Naive thymus-derived CD4-positive, alpha-beta T cell (primary cell): Measurements from ENCODE around the gene EGFLAM. TPM values are rescaled to one million over a fixed set of nuclear protein-coding genes. Genes with fewer than 3 reads are reported as not detected.
A peak's percentile ranks its signal among the peaks of the same experiment; 100 is the strongest.

Experiments
- ATAC-seq: fragments of 150-1000 bp; cut with Tn5 transposase; 2 replicates; pipeline ENCODE4 v1.10.0; 2021; ENCODE audit warnings: mild to moderate bottlenecking, moderate library complexity
- CTCF ChIA-PET: fragments of 350-600 bp; sonication (Branson Sonifier 250); formaldehyde crosslinking; loops from one replicate; lab custom pipeline; 2021; ENCODE audit warnings: antibody characterized with exemption; lab: Charles Lee
- POLR2A ChIA-PET: fragments of 350-600 bp; sonication (Branson Sonifier 250); formaldehyde crosslinking; loops from one replicate; lab custom pipeline; 2021; ENCODE audit warnings: antibody characterized with exemption, inconsistent platforms; lab: Charles Lee
- DNase-seq, 9 donors: peaks; one replicate each; pipeline versions ENCODE4 v3.0.0 to v3.0.0-alpha.2; 2020 to 2022; ENCODE audit warnings: mixed read lengths in 1 of 9
- H3K27ac ChIP-seq: one replicate; pipeline ENCODE4 v1.7.0; 2013; ENCODE audit warnings: mild to moderate bottlenecking, low read depth, low read length, moderate library complexity
- H3K27me3 ChIP-seq, 2 donors: one replicate each; pipeline ENCODE4 v1.7.0; 2013; ENCODE audit warnings: low read length in 2 of 2, mild to moderate bottlenecking in 2 of 2, moderate library complexity in 2 of 2; ENCODE audit not compliant: control insufficient read depth in 2 of 2, insufficient read depth in 2 of 2
- H3K36me3 ChIP-seq, 3 experiments: 1 replicate in 2 of 3; 2 replicates in 1 of 3; pipeline ENCODE4 v1.7.0; 2013; ENCODE audit warnings: low read length in 3 of 3, mild to moderate bottlenecking in 3 of 3, moderate library complexity in 1 of 3; ENCODE audit not compliant: insufficient read depth in 3 of 3, control insufficient read depth in 2 of 3
- H3K4me1 ChIP-seq, 2 donors: one replicate each; pipeline ENCODE4 v1.7.0; 2013; ENCODE audit warnings: low read length in 2 of 2, mild to moderate bottlenecking in 2 of 2, moderate library complexity in 1 of 2; ENCODE audit not compliant: control insufficient read depth in 2 of 2, insufficient read depth in 2 of 2
- H3K4me3 ChIP-seq: 2 replicates; pipeline ENCODE4 v1.7.0; 2013; ENCODE audit warnings: mild to moderate bottlenecking, low read length
- H3K9me3 ChIP-seq, 3 experiments: 1 replicate in 2 of 3; 2 replicates in 1 of 3; pipeline ENCODE4 v1.7.0; 2013; ENCODE audit warnings: low read length in 3 of 3; ENCODE audit not compliant: control insufficient read depth in 2 of 3
- H3K27ac Mint-ChIP-seq, 9 donors: one replicate each; pipeline ENCODE4 v1.8.0; 2020 to 2022; ENCODE audit warnings: mixed read lengths in 9 of 9, mild to moderate bottlenecking in 8 of 9, moderate library complexity in 5 of 9, inconsistent platforms in 2 of 9
- H3K27me3 Mint-ChIP-seq, 5 donors: one replicate each; pipeline ENCODE4 v1.8.0; 2021 to 2022; ENCODE audit warnings: mixed read lengths in 5 of 5, mild to moderate bottlenecking in 1 of 5
- H3K36me3 Mint-ChIP-seq, 5 donors: one replicate each; pipeline ENCODE4 v1.8.0; 2020 to 2022; ENCODE audit warnings: mixed read lengths in 5 of 5, mild to moderate bottlenecking in 3 of 5, inconsistent platforms in 1 of 5
- H3K4me1 Mint-ChIP-seq, 7 donors: one replicate each; pipeline ENCODE4 v1.8.0; 2020 to 2022; ENCODE audit warnings: mixed read lengths in 7 of 7, mild to moderate bottlenecking in 3 of 7, inconsistent platforms in 1 of 7
- H3K4me3 Mint-ChIP-seq, 10 donors: one replicate each; pipeline ENCODE4 v1.8.0; 2020 to 2022; ENCODE audit warnings: mild to moderate bottlenecking in 10 of 10, mixed read lengths in 10 of 10, moderate library complexity in 6 of 10, inconsistent platforms in 2 of 10
- H3K9me3 Mint-ChIP-seq, 11 donors: one replicate each; pipeline ENCODE4 v1.8.0; 2020 to 2022; ENCODE audit warnings: mixed read lengths in 11 of 11, mild to moderate bottlenecking in 4 of 11, inconsistent platforms in 1 of 11, moderate library complexity in 1 of 11
- intact Hi-C, 2 donors: fragments of 100-400 bp; cut with micrococcal nuclease; formaldehyde crosslinking; loops; one replicate each; pipeline ENCODE4 v1.15.1; 2023
- polyA plus RNA-seq, 2 donors: library from polyadenylated mRNA; unstranded; fragments of 300-500 nt; fragmentation: Illumina TruSeq; gene quantifications; one replicate each; pipeline ENCODE4 v1.2.3, GENCODE V29; 2021
- total RNA-seq, 6 experiments: library from RNA in 5 of 6; stranded (reverse) in 5 of 6; gene quantifications; 1 replicate in 5 of 6; 2 replicates in 1 of 6; pipeline ENCODE4 v1.2.3 and lab custom pipeline; 2021 to 2026

Gene EGFLAM
- total and polyA plus RNA-seq, 7 experiments from 2014 or later, result not detected

GRCh38 chr5:38396766-38397165 is 138.4 kb downstream of the EGFLAM start:
- H3K9me3 ChIP-seq, result no peaks in the 10 kb centered on the region
- no peak for DNase-seq
- H3K4me3 ChIP-seq, result no peak overlapping the region
- peaks cover 0 to 2% (median 0%) of the 10 kb centered on the region in 11 donors for H3K9me3 Mint-ChIP-seq
- ATAC-seq, result no peak
- POLR2A ChIA-PET, result no interaction called here
- no peaks in the 10 kb centered on the region for H3K4me1 Mint-ChIP-seq
- no peak overlapping the region for H3K4me3 Mint-ChIP-seq
- H3K27ac ChIP-seq, result no peak overlapping the region
- intact Hi-C loops, result no loop called here
- no peaks in the 10 kb centered on the region for H3K4me1 ChIP-seq
- H3K27me3 ChIP-seq, result peaks cover 0 to 6% of the 10 kb centered on the region in 2 donors
- no peak overlapping the region for H3K27ac Mint-ChIP-seq
- H3K27me3 Mint-ChIP-seq, result peaks cover 17 to 41% (median 35%) of the 10 kb centered on the region in 5 donors
- CTCF ChIA-PET, result interaction anchor here (0.9 kb wide), 1 partner anchor 14 kb away, joined by 3 read pairs; no protein-coding TSS in a partner anchor
- peaks cover 0 to 4% (median 0%) of the 10 kb centered on the region in 5 donors for H3K36me3 Mint-ChIP-seq
- no peaks in the 10 kb centered on the region for H3K36me3 ChIP-seq

GRCh38 chr5:38400365-38400764 is 142.0 kb downstream of the EGFLAM start:
- H3K36me3 Mint-ChIP-seq, result no peaks in the 10 kb centered on the region
- ATAC-seq, result no peak
- DNase-seq, result no peak
- no peak overlapping the region for H3K4me3 ChIP-seq
- POLR2A ChIA-PET, result no interaction called here
- H3K27me3 Mint-ChIP-seq, result peaks cover 35 to 43% (median 38%) of the 10 kb centered on the region in 5 donors
- CTCF ChIA-PET, result no interaction called here
- H3K4me1 ChIP-seq, result no peaks in the 10 kb centered on the region
- H3K4me1 Mint-ChIP-seq, result no peaks in the 10 kb centered on the region
- H3K4me3 Mint-ChIP-seq, result no peak overlapping the region
- peaks cover 0 to 2% (median 0%) of the 10 kb centered on the region in 11 donors for H3K9me3 Mint-ChIP-seq
- intact Hi-C loops, result no loop called here
- H3K9me3 ChIP-seq, result no peaks in the 10 kb centered on the region
- H3K36me3 ChIP-seq, result no peaks in the 10 kb centered on the region
- no peak overlapping the region for H3K27ac ChIP-seq
- peaks cover 0 to 6% of the 10 kb centered on the region in 2 donors for H3K27me3 ChIP-seq
- no peak overlapping the region for H3K27ac Mint-ChIP-seq

GRCh38 chr5:38401145-38401544 is 142.8 kb downstream of the EGFLAM start:
- POLR2A ChIA-PET, result no interaction called here
- intact Hi-C loops, result no loop called here

GRCh38 chr5:38403406-38403805 is 145.0 kb downstream of the EGFLAM start:
- H3K27me3 ChIP-seq, result peaks cover 0 to 4% of the 10 kb centered on the region in 2 donors
- H3K36me3 ChIP-seq, result no peaks in the 10 kb centered on the region
- H3K4me1 Mint-ChIP-seq, result peaks cover 0 to 1% (median 0%) of the 10 kb centered on the region in 7 donors
- H3K9me3 Mint-ChIP-seq, result peaks cover 0 to 2% (median 0%) of the 10 kb centered on the region in 11 donors
- H3K4me1 ChIP-seq, result no peaks in the 10 kb centered on the region
- H3K27ac ChIP-seq, result no peak overlapping the region
- intact Hi-C loops, result no loop called here
- DNase-seq (no peak), ATAC-seq (no peak)
- CTCF ChIA-PET, result no interaction called here
- H3K36me3 Mint-ChIP-seq, result no peaks in the 10 kb centered on the region
- H3K27me3 Mint-ChIP-seq, result peaks cover 30 to 44% (median 36%) of the 10 kb centered on the region in 5 donors
- POLR2A ChIA-PET, result no interaction called here
- H3K27ac Mint-ChIP-seq, result no peak overlapping the region
- no peak overlapping the region for H3K4me3 ChIP-seq
- no peak overlapping the region for H3K4me3 Mint-ChIP-seq
- no peaks in the 10 kb centered on the region for H3K9me3 ChIP-seq

More at GRCh38 chr5:38401145-38401544, 142.8 kb downstream of the EGFLAM start:
- Mint-ChIP-seq H3K9me3 (peaks cover 0 to 2% (median 0%) of the 10 kb centered on the region in 11 donors), H3K36me3 (no peaks in the 10 kb centered on the region), H3K4me1 (no peaks in the 10 kb centered on the region), H3K27ac (no peak overlapping the region), H3K27me3 (peaks cover 32 to 49% (median 40%) of the 10 kb centered on the region in 5 donors), H3K4me3 (no peak overlapping the region)
- H3K27me3 ChIP-seq, result peaks cover 0 to 6% of the 10 kb centered on the region in 2 donors
- H3K27ac ChIP-seq, result no peak overlapping the region
- no peak for DNase-seq
- no peak overlapping the region for H3K4me3 ChIP-seq
- no peaks in the 10 kb centered on the region for H3K36me3 ChIP-seq
- no peak for ATAC-seq
- H3K4me1 ChIP-seq, result no peaks in the 10 kb centered on the region
- H3K9me3 ChIP-seq, result no peaks in the 10 kb centered on the region
- CTCF ChIA-PET, result no interaction called here

GRCh38 chr5:38403877-38404635 is 145.7 kb downstream of the EGFLAM start:
- Mint-ChIP-seq H3K4me3 (no peak overlapping the region), H3K9me3 (peaks cover 0 to 2% (median 0%) of the 10 kb centered on the region in 11 donors), H3K36me3 (no peaks in the 10 kb centered on the region), H3K4me1 (peaks cover 0 to 1% (median 0%) of the 10 kb centered on the region in 7 donors), H3K27ac (no peak overlapping the region), H3K27me3 (peaks cover 28 to 40% (median 31%) of the 10 kb centered on the region in 5 donors)
- no peak for DNase-seq
- Histone ChIP-seq H3K9me3 (no peaks in the 10 kb centered on the region), H3K4me3 (no peak overlapping the region), H3K4me1 (no peaks in the 10 kb centered on the region), H3K36me3 (no peaks in the 10 kb centered on the region), H3K27me3 (no peaks in the 10 kb centered on the region), H3K27ac (no peak overlapping the region)
- ChIA-PET CTCF (interaction anchor here (0.6 kb wide), 1 partner anchor 12 kb away, joined by 4 read pairs; no protein-coding TSS in a partner anchor), POLR2A (no interaction called here)
- no peak for ATAC-seq
- intact Hi-C loops, result loop anchor here in 1 of 2 donors (1.0 to 2.0 kb wide), 2 partner anchors 21 to 195 kb away; no protein-coding TSS in a partner anchor

GRCh38 chr5:38404667-38405276 is 146.4 kb downstream of the EGFLAM start:
- DNase-seq (peak in 4 of 9 donors; percentile 5 to 22 (median 8)), ATAC-seq (no peak)
- intact Hi-C loops, result loop anchor here in 1 of 2 donors (1.0 to 2.0 kb wide), 2 partner anchors 21 to 196 kb away; no protein-coding TSS in a partner anchor
- peaks cover 26 to 40% (median 29%) of the 10 kb centered on the region in 5 donors for H3K27me3 Mint-ChIP-seq
- H3K27ac Mint-ChIP-seq, result no peak overlapping the region
- H3K36me3 Mint-ChIP-seq, result no peaks in the 10 kb centered on the region
- peaks cover 0 to 2% (median 0%) of the 10 kb centered on the region in 11 donors for H3K9me3 Mint-ChIP-seq
- no peaks in the 10 kb centered on the region for H3K27me3 ChIP-seq
- H3K4me3 ChIP-seq, result no peak overlapping the region
- no peak overlapping the region for H3K27ac ChIP-seq
- H3K4me1 ChIP-seq, result no peaks in the 10 kb centered on the region
- CTCF ChIA-PET, result interaction anchor here (0.6 kb wide), 1 partner anchor 11 kb away, joined by 4 read pairs; no protein-coding TSS in a partner anchor
- no peaks in the 10 kb centered on the region for H3K36me3 ChIP-seq
- no peak overlapping the region for H3K4me3 Mint-ChIP-seq
- H3K9me3 ChIP-seq, result no peaks in the 10 kb centered on the region
- H3K4me1 Mint-ChIP-seq, result peaks cover 0 to 1% (median 0%) of the 10 kb centered on the region in 7 donors
- POLR2A ChIA-PET, result no interaction called here
